Daoy (cell line): ENCODE data around the gene THOC5. TPM values are rescaled to one million over a fixed set of nuclear protein-coding genes. Genes with fewer than 3 reads are reported as not detected.
"Not testable (repeated sequence)": the region's sequence is repeated elsewhere in the genome, so short reads cannot be mapped to it uniquely, and the experiment has no call there.

Experiments used
- DNase-seq: peaks from one replicate; pipeline ENCODE4 v3.0.0-alpha.2; 2015; ENCODE audit warnings: low read depth
- total RNA-seq: library from RNA; depleted of rRNA; stranded (reverse); fragments of >200 nt; shearing (Covaris generic); gene quantifications from 2 replicates; pipeline ENCODE4 v1.2.3, GENCODE V29; 2014

THOC5 gene
- total RNA-seq, 1 experiment from 2014 or later: 92.2 TPM

DNA sequence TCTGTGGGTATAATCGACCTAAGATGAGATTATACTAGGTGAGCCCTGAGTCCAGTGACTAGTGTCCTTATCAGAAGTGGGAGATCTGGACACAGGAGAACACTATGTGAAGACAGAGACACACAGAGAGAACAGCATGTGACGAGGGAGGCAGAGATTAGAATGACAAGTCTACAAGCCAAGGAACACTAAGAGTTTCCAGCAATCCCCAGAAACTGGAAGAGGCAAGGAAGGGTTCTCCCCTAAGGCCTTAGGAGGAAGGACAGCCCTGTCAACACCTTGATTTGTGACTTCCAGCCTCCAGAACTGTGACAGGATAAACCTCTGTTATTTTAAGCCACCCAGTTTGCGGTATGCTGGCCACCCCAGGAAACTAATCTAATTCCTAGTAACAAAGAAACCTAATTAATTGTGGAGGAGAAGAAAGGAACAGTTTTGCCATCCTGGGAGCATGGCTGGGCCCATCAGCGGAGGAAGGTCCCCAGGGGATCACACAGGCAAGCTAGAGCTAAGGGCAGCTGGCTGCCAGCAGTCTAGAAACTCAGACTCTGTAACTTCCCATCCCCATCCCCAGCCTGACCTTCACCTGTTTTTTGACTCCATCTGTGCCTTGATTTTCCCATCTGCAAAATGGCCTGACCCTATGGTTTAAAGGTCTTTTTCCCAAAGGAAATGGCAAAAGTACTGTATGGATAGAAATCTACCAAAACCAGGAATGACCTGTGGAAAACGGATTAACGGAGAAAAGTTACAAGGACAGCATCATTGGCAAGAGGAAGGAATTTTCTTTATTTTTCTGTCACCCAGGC is 10.3 kb upstream of the THOC5 start:
- no peak for DNase-seq

DNA sequence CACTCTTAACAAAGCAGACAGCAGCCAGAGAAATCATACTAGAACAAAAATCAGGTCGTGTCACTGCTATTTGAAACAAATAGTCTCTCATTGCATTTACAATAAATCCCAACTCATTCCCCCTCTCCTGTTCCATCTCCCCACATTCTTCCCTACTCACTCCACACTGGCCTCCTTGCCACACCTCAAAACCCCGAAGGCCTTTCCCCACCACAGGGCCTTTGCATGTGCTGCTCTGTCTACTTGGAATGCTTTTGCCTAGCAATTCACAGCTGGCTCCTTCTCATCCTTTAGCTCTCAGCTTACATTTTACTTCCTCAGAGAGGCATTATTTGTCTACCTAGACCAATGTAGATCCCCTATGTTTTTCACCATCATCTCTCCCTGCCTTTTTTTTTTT is 6.3 kb upstream of the THOC5 start:
- no peak for DNase-seq

DNA sequence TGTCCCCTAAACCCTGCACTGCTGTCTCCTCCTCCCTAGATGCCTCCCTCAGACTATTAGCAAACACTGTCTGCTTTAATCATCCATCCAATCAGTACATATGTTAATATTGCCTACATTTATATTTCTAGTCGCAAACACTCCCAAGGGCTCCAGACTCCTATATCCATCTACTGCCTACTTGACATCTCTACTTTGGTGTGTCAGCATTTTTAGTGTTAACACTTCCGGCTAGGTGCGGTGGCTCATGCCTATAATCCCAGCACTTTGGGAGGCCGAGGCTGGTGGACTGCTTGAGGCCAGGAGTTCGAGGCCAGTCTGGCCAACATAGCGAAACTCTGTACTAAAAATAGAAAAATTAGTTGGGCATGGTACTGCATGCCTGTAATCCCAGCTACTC is 5.5 kb upstream of the THOC5 start:
- no peak for DNase-seq

DNA sequence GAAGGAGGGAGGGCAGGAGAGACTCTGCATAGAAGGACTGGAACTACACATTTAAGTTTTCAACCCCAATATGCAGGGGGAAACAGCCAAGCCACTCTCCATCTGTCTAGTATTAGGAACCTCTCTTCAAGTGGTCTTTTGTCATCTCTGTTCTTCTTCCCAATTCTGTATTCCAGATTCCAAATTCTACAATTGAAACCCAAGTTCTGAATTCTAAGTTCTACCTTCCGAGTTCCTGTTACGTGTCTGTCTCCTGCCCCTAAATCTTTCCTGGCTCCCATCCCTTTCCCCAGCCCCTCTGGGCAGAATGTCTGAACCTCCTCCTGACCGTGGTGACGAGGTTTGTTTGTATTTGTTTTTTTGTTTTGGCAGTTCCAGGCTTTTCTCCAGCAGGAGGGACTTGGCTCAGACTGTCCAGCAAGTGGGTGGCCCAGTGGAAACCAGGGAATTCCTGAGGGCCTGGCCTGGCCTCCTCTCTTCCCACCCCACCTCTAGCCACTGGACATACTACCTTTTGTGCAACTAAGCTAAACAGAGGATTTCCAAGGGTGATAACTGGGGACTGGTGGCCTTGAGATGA is 1.6 kb upstream of the THOC5 start:
- DNase-seq: no peak

DNA sequence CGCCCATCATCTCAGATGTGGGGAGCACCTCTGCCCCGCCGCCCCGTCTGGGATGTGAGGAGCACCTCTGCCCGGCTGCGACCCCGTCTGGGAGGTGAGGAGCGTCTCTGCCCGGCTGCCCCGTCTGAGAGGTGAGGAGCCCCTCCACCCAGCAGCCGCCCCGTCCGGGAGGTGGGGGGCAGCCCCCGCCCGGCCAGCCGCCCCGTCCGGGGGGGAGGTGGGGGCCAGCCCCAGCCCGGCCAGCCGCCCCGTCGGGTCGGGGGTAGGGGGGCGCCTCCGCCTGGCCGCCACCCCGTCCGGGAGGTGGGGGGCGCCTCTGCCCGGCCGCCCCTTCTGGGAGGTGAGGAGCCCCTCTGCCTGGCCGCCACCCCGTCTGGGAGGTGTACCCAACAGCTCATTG is 1.2 kb downstream of the THOC5 start:
- not testable (repeated sequence) for DNase-seq

DNA sequence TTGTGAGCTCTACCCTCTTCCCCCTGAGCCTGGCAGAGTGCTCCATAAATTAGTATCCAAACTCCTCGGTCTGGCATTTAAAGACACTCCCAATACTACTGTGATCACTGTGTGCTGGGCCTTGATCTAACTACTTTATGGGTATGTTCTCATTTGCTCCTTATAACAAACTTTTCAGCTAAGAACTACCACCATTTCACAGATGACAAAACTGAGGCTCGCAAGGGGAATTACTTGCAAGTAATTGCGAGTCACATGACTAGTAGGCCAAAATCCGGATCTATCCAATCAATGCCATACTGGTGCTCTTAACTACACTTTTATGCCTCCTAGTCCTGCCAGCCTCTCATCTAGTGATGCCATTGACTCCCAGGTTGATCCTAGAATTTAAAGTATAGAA is 3.6 kb downstream of the THOC5 start:
- DNase-seq: no peak

DNA sequence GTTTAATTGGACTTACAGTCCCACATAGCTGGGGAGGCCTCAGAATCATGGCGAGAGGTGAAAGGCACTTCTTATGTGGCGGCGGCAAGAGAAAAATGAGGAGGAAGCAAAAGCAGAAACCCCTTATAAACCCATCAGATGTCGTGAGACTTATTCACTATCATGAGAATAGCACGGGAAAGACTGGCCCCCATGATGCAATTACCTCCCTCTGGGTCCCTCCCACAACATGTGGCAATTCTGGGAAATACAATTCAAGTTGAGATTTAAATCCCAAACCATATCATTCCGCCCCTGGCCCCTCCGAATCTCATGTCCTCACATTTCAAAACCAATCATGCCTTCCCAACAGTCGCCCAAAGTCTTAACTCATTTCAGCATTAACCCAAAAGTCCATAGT is 8.5 kb downstream of the THOC5 start:
- DNase-seq: not testable (repeated sequence)

DNA sequence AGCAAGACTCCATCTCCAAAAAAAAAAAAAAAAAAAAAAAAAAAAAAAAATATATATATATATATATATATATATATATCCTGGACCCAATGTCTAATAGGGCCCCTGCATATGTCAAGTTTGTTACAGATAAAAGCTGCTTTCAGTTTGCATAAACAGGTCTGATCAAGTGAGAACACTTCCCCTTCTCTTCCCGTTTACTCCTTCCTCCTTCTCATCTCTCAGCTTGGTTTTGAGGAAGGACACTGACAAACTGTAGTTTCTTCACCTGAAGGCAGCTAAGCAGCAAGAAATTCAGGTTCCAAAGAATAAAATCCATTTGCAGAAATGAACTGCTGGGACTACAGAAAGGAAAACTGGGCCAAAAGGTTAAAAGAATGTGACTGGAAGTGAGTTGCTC is 11.7 kb downstream of the THOC5 start:
- DNase-seq: no peak

DNA sequence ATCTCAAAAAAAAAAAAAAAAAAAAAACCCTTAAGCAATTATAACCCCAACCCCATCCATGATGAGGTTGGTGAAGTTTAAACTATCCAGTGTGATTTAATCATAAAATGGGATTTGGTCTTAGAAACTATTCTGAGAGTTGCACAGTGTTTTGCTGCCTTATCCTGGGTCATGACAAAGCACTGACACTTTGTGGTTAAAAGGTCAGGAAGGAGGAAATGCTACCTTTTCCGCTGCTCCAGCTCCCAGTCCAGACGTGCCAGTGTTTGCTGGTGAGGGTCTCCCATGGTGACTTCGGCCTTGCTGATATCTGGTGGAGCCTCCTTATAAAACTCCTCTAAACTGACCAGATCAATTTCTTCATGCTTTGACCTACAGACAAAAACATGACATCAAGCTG is 14.5 kb downstream of the THOC5 start:
- DNase-seq: no peak

DNA sequence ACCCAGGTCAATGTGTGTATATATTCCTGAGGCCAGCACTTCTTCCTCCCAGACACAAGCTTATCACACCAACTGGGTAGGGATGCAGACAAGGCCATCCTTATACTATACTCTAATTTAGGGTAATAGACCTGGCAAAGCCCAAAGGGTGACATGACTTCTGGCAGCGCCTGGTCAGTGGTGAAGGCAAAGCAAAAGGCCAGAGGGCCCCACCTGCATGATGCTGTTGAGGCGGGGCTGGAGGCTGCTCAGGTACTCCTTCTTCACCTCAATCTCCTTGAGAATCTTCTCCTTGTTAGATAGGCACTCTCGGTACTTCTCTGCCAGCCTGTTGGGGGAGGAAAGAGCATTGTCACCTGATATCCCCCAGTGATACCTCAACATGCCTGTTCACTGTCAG is 17.1 kb downstream of the THOC5 start:
- no peak for DNase-seq

DNA sequence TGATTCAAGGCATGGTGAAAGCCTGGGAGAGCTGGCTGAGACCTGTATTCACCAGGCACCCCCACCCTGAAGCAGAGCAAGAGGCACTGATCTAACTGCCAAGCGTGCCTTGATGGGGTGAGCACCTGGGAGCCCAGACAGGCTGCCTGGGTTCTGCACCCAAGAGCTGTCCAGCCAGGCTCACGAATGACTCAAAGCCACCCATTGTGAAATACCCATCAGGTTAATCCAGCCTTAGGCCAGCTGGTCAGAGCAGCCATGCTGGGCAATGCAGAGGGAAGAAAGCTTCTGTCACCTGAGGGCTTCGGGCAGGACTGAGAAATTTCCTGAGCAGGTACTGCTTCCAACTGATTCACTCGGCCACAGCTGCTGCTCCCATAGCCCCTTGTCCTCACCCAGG is 22.1 kb downstream of the THOC5 start:
- DNase-seq: no peak

DNA sequence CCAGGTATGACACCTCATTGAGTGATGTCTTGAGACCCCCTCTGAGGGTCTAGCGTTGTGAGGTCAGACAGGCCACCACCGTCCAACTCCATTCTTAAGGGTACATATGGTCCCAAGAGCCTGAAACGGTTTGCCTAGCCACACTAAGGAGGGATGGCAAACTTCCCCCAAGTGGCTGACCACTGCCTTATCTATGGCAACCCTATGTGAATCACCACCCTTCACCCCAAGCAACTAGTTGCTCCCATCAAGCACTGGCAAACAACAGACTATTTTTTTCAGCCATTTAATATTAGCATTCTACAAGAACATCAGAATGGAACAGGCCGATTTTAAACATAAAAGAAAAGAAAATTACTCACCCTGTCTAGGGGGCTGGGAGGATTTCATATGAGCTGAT is 22.8 kb downstream of the THOC5 start:
- DNase-seq: no peak

DNA sequence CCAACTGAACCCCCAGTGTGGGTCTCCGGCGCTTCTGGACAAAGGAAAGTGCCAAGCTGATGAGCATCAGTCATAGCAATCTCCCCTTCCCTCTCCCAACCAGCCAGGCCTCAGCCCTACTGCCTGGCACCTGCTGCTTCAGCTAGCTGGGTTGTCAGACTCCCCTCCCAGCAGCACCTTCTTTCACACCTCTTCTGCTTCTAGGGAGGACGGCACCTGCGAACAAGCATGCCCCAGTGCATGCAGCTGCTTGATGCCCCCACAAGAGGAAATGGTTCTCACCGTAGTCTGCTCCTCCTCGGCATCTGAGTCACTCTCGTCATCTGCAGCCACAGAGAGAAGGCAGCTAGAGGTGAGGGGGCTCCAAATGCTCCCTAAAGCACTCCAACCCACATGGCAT is 25.4 kb downstream of the THOC5 start:
- no peak for DNase-seq

DNA sequence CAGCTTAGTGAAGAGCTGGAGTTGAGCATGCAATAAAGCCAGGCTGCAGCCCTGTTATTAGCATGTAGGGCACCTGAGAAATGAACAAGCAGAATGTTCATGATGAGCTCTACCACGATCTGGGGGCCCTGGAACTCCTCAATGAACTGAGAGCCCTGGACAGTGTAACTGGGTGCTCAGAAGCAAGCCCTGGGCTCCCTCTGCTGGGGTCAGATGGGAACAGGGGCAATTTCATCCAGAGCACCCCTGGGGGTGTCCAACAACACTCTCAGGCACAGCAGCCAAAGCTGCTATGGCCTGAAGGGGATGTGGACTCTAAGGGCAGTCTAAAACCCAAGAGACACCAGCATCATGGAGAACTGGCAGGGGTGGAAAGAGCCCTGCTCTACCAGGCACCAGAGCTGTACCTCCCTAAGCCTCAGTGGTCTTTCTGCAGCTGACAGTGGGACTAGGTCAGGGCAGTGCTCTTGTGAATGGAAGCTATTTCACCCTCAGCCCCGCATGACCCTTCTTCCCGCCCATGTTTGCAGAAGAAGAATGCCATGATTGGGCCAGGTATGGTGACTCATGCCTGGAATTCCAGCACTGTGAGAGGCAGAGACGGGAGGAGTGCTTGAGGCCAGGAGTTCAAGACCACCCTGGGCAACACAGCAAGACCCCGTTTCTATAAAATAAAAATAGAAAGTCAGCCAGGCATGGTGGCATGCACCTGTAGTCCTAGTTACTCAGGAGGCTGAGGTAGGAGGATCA is 28.9 kb downstream of the THOC5 start:
- peak; percentile 11 for DNase-seq

DNA sequence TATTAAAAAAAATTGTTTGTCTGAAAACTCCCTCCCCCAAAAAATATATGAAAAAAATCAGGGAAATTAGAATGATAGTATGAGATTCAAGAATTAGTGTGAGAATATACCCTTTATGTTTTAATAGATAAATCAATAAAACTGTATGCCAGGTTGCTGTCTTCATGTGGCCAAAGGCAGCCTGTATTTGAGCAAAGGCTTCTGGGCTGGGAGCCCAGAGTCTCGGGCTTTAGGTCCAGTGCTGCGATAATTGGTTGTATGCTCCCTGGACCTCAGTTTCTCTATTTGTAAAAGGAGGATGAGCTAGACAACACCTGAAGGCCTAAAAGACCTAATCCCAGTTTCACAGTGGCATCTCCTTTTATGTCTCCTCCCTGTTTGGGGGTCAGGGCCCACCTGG is 29.8 kb downstream of the THOC5 start:
- no peak for DNase-seq

DNA sequence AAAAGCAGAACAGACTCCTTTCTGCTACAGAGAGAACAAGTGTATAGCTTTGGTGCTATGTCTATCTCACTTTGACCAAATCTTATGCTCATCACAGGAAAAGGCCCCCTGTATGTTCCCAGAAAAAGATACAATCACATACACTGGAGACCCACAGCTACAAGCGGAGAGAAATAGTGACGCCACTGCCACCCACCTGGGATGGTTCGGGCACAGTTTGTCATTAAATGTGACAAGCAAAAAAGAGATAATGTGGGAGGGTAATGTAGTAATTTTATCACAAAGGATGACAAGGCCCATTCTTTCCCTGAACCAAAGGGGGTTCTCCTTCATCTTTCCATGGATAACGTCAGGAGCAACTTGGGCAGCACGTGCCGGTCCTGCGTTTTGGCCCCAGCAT is 32.0 kb downstream of the THOC5 start:
- DNase-seq: no peak

DNA sequence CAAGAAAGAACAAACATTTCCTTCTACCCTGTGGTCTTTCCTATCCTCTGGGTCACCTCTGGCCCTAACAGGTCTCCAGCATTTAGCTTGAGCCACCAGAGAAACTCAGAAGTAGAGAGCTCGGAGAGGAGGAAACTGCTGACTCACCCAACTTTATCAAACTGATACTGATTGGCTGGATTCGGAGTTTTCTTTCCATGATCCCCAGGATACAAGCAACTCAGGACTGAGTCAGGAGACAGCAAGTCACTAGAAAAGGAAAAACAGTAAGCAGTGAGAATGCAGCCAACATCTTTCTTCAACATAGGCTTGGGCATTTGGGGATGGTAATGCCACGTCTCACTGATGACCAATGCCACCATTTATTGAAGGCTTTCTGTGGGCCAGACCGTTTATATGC is 32.7 kb downstream of the THOC5 start:
- peak; percentile 8 for DNase-seq

DNA sequence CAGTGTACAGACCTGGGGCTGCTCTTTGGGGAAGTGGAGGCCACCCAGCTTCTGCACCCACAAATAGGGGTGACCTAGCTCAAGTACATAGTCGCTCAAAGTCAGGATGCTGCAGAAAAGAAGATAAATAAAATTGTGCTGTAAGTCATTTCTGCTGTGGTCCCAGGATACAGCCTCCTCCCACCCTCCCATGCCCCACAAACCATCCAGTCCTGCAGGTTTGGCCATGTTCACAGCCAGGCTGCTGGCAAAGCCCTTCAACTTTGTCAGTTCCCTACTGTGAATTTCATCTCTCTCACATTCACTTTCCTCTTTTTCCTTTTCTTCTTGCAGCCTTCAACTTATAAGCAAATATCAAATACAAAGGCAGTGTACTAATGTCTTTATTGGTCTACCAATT is 33.6 kb downstream of the THOC5 start:
- DNase-seq: no peak

DNA sequence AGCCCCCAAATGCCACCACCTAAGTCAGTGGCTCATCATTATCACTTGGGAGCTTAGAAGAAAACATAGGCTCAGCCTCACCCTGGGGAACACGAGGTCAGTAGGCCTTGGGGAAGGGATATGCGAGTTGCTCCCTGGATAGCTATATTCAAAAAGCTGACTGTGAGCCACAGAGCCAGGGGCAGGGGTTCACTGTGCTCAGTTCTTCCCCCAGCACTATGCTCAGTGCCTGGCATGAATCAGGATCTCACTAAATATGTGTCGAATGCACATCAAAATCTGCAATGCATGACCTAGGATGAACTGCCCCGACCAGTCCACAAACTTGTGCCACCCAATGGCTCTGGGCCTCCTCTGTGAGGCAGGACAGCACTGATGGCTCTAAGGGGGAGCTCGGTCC is 35.1 kb downstream of the THOC5 start:
- no peak for DNase-seq

DNA sequence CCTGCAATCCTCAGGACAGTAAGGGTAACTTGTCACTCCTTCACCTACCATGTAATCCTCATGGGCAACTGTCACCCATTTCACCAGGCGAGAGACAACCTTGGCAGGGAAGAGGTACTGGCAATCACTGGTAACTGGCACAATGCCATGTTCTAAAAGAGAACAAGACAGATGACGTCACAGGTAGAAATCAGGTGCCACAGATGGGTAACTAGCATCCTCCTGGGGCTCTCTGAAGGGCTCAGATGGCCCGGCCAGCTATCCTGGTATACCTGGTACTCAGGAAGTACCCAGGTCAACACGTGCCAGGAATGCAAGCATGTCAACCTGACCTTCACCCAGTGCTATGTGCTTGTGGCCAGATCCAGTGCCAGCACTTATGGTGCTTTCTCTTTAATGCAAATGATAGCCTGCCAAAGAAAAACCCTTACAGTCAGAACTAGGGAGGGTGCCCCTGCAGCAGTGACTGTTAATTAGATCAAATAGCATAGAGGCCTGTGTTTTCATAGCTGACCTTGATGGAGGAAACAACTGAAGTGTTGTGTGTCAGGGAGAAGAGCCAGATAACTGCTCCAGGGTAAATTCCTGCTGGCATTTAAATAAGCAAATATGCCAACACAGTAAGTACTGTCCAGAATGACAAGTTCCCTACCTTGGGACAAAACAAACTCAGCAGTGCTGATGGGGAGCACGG is 36.2 kb downstream of the THOC5 start:
- no peak for DNase-seq

DNA sequence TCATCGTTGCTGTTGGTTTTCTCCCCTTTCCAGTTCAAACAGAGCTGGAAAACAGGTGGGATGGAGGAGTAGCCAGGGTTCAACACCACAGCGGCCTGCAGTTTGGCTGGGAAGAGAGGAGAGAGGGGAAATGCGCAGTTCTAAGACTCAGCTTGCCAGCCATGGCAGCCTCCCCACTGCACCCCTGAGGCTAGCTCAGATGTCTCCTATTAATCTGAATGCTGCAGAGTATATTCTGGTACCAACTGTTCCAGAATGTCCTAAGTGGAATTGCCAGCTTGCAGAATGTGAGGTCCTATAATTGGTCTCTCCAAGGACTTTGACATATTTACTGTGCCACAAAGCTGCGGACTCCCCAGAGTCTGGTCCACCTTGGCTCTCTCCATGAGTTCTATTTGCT is 41.5 kb downstream of the THOC5 start:
- DNase-seq: no peak

DNA sequence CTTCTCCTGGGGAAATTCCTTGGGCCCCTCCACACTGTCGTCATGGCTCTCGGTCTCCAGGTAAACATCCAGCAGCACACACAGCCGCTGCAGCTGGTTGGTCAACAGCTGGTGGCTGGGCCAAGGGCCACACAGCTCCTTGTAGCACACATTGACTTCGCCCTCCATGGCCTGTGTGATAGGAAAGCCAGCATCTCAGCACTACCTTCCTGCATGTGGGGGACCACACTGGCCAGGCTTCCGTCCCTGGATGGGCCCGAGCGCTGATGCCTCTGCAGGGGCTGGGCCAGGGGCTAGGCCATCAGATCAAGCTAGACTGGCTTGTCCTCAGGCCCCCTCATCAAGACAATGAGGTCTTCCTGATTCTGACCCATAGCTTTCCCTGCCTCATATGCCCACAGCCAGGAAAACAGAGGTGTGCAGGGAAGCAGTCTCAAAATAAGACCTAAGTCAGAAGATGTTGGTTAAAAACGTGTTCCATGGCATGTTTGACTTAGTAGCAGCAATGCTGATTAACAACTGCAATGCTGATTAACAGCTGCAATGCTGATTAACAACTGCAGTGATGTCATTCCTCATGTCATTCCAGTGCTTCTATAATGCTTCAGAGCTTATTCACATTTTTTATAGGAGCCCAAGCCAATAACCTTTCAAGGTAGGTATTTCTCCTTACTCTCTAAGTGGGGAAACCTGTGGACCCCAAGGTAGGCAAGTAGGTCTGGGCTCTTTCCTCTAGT is 42.3 kb downstream of the THOC5 start:
- no peak for DNase-seq
